ENCODE data around the gene BPI.

DNA sequence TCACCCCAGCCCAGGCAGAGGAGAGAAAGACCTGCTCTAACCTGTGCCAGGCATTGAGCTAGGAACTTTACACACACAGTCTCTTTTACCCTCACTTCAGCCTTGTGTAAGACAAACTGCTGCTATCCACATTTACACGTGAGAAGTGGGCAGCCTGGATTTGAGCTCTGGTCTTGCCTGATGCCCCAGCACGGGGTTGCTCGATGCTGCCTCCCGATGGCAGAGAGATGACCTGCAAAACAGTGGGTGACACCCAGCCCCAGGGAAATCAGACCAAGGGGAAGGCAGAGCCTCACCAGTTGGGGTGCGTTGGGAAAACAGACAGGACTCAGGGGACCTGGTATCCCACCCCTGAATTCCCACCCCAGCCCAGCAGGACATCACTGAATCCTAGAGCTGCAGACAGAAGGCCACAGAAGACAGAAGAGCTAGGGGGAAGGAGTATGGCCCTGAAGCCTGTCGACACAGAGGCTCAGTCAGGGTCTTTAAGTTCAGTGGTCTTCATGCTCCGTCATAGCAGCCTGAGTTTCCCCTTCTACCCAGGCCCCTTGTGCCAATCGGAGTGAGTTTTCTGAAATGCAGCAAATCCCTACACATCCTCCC lies 990 bp downstream of the BPI start:
- TF ChIP-seq, protein P1, sequence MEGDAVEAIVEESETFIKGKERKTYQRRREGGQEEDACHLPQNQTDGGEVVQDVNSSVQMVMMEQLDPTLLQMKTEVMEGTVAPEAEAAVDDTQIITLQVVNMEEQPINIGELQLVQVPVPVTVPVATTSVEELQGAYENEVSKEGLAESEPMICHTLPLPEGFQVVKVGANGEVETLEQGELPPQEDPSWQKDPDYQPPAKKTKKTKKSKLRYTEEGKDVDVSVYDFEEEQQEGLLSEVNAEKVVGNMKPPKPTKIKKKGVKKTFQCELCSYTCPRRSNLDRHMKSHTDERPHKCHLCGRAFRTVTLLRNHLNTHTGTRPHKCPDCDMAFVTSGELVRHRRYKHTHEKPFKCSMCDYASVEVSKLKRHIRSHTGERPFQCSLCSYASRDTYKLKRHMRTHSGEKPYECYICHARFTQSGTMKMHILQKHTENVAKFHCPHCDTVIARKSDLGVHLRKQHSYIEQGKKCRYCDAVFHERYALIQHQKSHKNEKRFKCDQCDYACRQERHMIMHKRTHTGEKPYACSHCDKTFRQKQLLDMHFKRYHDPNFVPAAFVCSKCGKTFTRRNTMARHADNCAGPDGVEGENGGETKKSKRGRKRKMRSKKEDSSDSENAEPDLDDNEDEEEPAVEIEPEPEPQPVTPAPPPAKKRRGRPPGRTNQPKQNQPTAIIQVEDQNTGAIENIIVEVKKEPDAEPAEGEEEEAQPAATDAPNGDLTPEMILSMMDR (IDR thresholded peaks at IDR 0.05): peak in 6 of 12 donors; percentile 31 to 40 (median 34)
- no peak for TF ChIP-seq POLR2A (IDR thresholded peaks at IDR 0.05)

All from heart left ventricle (tissue), 13 donors.